ENCODE measurements around the gene ITPKC. TPM values are rescaled to one million over a fixed set of nuclear protein-coding genes. Genes with fewer than 3 reads are reported as not detected.

Gene ITPKC
- polyA plus RNA-seq, 1 of the 3 experiments (the other 2 are of a cell fraction), result 6.3 TPM

- Histone ChIP-seq H3K4me1 (ENCODE audit: control insufficient read depth in 1 of 2, insufficient read depth in 2 of 2, low read depth in 1 of 2, low read length in 1 of 2) (peaks cover 9 to 28% of the 10 kb centered on the region in 2 experiments; a peak in 2 of 4 replicates), H2AFZ (ENCODE audit: low read depth) (peak overlapping the region; percentile 69; the same call in 1 of the 2 replicates), H3K9me2 (no peaks in the 10 kb centered on the region), H3K79me2 (ENCODE audit: insufficient read depth) (peaks cover 36% of the 10 kb centered on the region), H3K9ac (peak overlapping the region; percentile 88), H3K27me3 (ENCODE audit: insufficient read depth) (no peaks in the 10 kb centered on the region), H3K27ac (ENCODE audit: low read depth in 2 of 2, low read length in 1 of 2) (peak overlapping the region; percentile 88 to 90), H4K20me1 (ENCODE audit: insufficient read depth) (peaks cover 26% of the 10 kb centered on the region), H3K4me3 (ENCODE audit: low read depth in 2 of 2, low read length in 1 of 2) (peak overlapping the region; percentile 69 to 71), H3F3A (replicated peaks; ENCODE audit: insufficient read depth) (peaks cover 6% of the 10 kb centered on the region), H3K9me3 (no peaks in the 10 kb centered on the region), H3K4me2 (peak overlapping the region; percentile 99), H3K36me3 (replicated peaks in 1 of 2; ENCODE audit: control insufficient read depth in 1 of 2, insufficient read depth in 2 of 2, low read length in 1 of 2) (peaks cover under 1 to 19% of the 10 kb centered on the region in 2 experiments)
- POLR2A ChIA-PET, result interaction anchor here (0.7 to 2.1 kb wide), 8 partner anchors 8 to 107 kb away, joined by 3 to 15 read pairs (median 4); partner anchors contain the start of genes COQ8B and ITPKC
- WGBS (ENCODE audit: low lambda C conversion rate), result 1% methylated on average over 19 of the region's 56 CpGs
- peak; percentile 83 for DNase-seq
- CTCF ChIA-PET, result interaction anchor here (0.8 to 1.3 kb wide), 5 partner anchors 27 to 108 kb away, joined by 3 to 6 read pairs (median 5); partner anchors contain the start of gene EGLN2
- peak; percentile 89 for TF ChIP-seq TCF12 (IDR thresholded peaks at IDR 0.05)
- no peak; the same call in 1 of the 2 replicates for TF ChIP-seq TAF1 (IDR thresholded peaks at IDR 0.05; ENCODE audit: borderline replicate concordance, low read depth, low read length)
- TF ChIP-seq JUND (IDR thresholded peaks at IDR 0.05), result no peak
- TF ChIP-seq GATA2 (CRISPR knock-in tag; IDR thresholded peaks at IDR 0.05), result no peak
- no peak for TF ChIP-seq ZBTB33 (IDR thresholded peaks at IDR 0.05; ENCODE audit: borderline replicate concordance, low read depth)
- TF ChIP-seq POLR2AphosphoS5 (IDR thresholded peaks at IDR 0.05; ENCODE audit: low read depth, low read length), result 0 out of 2 replicates have a peak, but pooled peaks have one; percentile 9
- TF ChIP-seq, protein P1, sequence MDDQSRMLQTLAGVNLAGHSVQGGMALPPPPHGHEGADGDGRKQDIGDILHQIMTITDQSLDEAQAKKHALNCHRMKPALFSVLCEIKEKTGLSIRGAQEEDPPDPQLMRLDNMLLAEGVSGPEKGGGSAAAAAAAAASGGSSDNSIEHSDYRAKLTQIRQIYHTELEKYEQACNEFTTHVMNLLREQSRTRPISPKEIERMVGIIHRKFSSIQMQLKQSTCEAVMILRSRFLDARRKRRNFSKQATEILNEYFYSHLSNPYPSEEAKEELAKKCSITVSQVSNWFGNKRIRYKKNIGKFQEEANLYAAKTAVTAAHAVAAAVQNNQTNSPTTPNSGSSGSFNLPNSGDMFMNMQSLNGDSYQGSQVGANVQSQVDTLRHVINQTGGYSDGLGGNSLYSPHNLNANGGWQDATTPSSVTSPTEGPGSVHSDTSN (IDR thresholded peaks at IDR 0.05), result peak; percentile 18; the same call in 1 of the 2 replicates
- TF ChIP-seq MXI1 (IDR thresholded peaks at IDR 0.05; ENCODE audit: low read depth, low read length), result 0 out of 2 replicates have a peak, but pooled peaks have one; percentile 24
- TF ChIP-seq, protein P2, sequence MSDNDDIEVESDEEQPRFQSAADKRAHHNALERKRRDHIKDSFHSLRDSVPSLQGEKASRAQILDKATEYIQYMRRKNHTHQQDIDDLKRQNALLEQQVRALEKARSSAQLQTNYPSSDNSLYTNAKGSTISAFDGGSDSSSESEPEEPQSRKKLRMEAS (IDR thresholded peaks at IDR 0.05; ENCODE audit: low read depth), result peak; percentile 98
- TF ChIP-seq MEF2A (IDR thresholded peaks at IDR 0.05; ENCODE audit: borderline replicate concordance, low read depth), result no peak
- no peak for TF ChIP-seq FOXM1 (IDR thresholded peaks at IDR 0.05; ENCODE audit: low read depth)
- peak; percentile 60 for TF ChIP-seq NFIC (IDR thresholded peaks at IDR 0.05; ENCODE audit: borderline replicate concordance)
- TF ChIP-seq CHD2 (IDR thresholded peaks at IDR 0.05; ENCODE audit: low read length, partially characterized antibody), result peak; percentile 65
- TF ChIP-seq, protein P3, sequence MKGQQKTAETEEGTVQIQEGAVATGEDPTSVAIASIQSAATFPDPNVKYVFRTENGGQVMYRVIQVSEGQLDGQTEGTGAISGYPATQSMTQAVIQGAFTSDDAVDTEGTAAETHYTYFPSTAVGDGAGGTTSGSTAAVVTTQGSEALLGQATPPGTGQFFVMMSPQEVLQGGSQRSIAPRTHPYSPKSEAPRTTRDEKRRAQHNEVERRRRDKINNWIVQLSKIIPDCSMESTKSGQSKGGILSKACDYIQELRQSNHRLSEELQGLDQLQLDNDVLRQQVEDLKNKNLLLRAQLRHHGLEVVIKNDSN (IDR thresholded peaks at IDR 0.05; ENCODE audit: borderline replicate concordance, low read depth), result no peak
- TF ChIP-seq ELF1 (IDR thresholded peaks at IDR 0.05), result no peak
- TF ChIP-seq FOXJ3 (CRISPR knock-in tag; IDR thresholded peaks at IDR 0.05), result no peak
- TF ChIP-seq SMC3 (IDR thresholded peaks at IDR 0.05; ENCODE audit: low read depth, low read length), result no peak
- peak; percentile 64 for TF ChIP-seq NRF1 (IDR thresholded peaks at IDR 0.05; ENCODE audit: low read depth, low read length)
- TF ChIP-seq, protein P4, sequence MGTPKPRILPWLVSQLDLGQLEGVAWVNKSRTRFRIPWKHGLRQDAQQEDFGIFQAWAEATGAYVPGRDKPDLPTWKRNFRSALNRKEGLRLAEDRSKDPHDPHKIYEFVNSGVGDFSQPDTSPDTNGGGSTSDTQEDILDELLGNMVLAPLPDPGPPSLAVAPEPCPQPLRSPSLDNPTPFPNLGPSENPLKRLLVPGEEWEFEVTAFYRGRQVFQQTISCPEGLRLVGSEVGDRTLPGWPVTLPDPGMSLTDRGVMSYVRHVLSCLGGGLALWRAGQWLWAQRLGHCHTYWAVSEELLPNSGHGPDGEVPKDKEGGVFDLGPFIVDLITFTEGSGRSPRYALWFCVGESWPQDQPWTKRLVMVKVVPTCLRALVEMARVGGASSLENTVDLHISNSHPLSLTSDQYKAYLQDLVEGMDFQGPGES (IDR thresholded peaks at IDR 0.05; ENCODE audit: low read depth, low read length), result no peak
- no peak for TF ChIP-seq FOSL2 (IDR thresholded peaks at IDR 0.05; ENCODE audit: borderline replicate concordance, low read depth)
Observed at GRCh38 chr19:40690693-40691420, 26.1 kb upstream of the ITPKC start.

All from SK-N-SH (cell line).